ENCODE results near the gene ITGA7.
"Not testable (repeated sequence)": the region's sequence is repeated elsewhere in the genome, so short reads cannot be mapped to it uniquely, and the experiment has no call there.

Gene ITGA7

DNA sequence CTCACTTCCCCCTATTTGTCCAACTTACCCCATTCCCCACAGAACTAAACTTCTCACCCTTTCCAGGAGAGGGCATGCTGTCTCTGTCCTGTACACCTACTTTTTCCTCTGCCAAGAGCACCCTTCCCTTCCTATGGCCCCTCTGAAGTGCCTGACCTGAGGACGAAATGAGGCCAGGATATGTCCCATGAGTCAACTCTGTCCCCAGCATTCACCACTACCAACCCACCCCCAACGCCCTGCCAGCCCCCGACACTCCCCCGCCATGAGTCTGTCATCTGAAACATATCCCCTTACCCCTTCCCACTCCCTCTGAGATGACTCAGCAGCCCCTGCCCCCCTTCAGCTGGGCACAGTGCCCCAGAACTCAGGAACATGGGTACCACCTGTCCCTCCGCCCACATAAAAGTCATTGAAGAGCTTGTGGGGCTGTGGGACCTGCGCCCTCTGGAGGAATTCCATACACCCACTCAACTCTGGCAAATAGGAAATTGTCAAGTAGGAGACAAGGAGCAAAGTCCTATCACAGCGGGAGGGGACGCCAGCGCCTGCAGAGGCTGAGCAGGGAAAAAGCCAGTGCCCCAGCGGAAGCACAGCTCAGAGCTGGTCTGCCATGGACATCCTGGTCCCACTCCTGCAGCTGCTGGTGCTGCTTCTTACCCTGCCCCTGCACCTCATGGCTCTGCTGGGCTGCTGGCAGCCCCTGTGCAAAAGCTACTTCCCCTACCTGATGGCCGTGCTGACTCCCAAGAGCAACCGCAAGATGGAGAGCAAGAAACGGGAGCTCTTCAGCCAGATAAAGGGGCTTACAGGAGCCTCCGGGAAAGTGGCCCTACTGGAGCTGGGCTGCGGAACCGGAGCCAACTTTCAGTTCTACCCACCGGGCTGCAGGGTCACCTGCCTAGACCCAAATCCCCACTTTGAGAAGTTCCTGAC is 26.3 kb downstream of the ITGA7 start:
- DNase-seq = peak; percentile 43 to 60 (median 46)

DNA sequence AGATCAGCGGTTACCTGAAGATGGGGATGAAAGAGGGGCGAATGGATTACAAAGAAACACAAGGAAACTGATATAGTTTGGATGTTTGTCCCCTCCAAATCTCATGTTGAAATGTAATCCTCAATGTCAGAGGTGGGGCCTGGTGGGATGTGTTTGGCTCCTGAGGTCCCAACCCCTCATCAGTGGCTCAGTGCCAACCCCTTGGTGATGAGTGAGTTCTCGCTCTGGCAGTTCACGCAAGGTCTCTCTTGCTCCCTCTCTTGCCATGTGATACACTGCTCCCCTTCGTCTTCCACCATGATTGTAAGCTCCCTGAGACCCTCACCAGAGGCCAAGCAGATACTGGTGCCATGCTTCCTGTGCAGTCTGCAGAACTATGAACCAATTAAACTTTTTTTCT is 28.0 kb downstream of the ITGA7 start:
- DNase-seq = no peak

DNA sequence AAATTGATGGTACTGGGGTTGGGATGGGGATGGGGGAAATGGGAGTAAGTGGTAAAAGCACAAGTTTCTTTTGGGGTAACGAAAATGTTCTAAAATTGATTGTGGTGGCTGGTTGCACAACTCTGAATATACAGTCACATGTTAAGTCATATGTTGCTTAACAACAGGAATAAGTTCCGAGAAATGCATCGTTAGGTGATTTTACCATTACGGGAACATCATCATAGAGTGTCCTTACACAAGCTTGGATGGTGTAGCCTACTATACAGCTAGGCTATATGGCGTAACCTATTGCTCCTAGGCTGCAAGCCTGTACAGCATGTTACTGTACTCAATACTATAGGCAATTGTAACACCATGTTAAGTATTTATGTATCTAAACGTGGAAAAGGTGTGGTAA is 31.0 kb downstream of the ITGA7 start:
- DNase-seq = no peak

DNA sequence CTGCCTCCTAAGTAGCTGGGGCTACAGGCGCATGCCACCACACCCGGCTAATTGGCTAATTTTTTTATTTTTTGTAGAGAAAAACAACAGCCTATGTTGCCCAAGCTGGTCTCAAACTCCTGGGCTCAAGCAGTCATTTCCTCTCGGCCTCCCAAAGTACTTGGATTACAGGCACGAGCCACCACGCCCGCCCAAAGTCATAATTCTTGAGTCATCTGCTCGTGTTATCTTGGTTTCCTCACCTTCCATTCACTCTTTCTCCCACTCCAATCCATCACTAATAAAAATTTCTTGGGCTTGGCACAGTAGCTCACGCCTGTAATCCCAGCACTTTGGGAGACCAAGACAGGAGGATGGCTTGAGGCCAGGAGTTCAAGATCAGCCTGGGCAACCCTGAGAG is 32.0 kb downstream of the ITGA7 start:
- no peak for DNase-seq

GRCh38 chr12:55673638-55674037 is 34.1 kb downstream of the ITGA7 start:
- no peak for DNase-seq

DNA sequence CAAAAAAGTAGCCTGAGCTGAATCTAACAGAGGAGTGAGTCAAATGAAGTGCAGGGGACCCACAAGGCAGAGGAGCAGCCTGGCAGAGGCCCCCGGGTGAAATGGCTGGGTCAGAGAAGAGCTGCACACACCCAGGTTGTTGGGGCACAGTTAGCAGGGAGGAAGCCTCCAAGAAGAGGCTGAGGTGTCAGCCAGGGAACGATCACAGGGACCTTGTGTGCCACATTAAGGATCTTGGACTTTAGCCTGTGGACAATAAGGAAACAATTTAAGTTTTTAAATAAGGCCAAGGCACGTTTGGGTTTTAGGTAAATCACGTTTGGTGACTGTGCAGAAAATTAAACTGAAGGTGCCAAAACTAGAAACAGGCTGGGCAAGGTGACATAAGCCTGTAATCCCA is 36.0 kb downstream of the ITGA7 start:
- DNase-seq = no peak

DNA sequence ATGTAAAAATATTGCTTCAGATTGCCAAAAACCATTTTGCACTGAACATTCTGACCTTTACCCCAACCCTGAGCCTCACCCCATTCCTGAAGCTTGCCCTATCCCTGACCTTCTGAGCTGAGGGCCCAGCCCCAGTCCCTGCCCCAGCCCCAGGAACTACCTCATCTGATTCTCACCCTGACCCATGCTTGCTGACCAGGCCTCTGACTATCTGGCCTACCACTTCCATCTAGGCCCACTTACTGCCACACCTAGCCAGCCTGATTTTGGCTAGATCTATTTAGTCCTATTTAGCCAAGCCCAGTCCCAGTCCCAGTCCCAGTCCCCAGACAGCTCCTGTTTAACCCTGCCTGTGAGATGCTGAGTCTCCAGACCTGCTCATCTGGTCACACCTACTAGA is 37.4 kb downstream of the ITGA7 start:
- DNase-seq = no peak

- no peak for DNase-seq
Measured at GRCh38 chr12:55666508-55666907, 41.2 kb downstream of the ITGA7 start.

DNA sequence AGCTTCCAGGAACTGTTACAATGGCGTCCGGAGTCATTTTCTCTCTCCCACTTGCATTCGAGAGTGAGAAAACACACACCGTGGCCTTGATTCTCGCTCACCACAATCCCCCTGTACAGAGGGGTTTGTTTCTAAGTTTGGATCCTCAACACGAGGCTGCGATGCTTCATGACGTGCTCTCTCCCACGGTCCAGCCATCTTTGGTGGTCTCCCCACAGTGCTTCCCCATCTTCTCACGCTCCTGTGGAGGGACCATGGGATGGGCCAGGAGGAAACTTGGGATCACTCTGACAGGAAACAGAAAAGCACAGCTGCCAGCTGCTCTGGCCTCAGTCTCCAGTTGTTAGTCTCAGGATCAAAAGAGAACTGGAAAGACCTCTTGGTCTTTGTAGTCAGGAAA is 42.9 kb downstream of the ITGA7 start:
- DNase-seq = no peak

GRCh38 chr12:55663391-55663790 is 44.3 kb downstream of the ITGA7 start:
- peak in 1 of 3 experiments; percentile 69 for DNase-seq

DNA sequence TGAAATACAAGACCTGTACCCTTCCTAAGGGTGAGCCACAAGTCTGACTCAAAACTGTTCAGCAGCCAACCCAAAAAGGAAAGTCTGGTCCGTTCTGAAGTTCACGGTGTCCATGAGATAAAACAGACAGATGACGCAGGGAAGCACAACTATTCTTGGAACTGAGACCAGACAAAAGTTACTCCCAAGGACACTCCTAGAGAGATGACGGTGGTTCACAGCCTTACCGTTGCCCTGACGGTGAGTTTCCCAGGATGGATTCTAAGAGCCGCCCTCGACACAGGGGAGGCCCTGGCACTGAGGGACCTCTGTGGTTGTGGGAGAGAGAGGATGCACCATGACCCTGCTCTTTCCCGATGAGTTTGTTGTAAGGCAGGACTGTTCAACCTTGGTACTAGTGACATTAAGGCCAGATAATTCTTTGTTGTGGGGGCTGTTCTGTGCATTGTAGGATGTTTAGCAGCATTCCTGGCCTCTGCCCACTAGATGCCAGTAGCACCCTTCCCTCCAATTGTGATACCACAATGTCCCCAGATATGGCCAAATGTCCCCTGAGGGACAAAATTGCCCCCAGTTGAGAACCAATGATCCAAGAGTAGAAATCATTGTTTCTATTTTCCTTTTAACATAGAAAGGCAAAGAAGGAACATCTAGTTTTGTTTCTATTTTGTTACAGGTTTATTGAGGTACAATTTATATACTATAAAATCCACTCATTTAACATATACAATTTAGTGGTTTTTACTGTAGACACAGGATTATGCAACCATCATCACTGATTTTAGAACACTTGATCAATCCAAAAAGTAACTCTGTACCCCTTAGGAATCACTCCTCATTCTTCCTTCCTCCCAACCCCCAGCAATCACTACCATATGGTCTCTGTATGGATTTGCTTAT is 48.0 kb downstream of the ITGA7 start:
- DNase-seq = peak; percentile 14 to 73 (median 44)

- no peak for DNase-seq
Measured at GRCh38 chr12:55658635-55659391, 48.9 kb downstream of the ITGA7 start.

- DNase-seq = no peak
Measured at GRCh38 chr12:55658212-55658611, 49.5 kb downstream of the ITGA7 start.

- no peak for DNase-seq
Measured at GRCh38 chr12:55657212-55657611, 50.5 kb downstream of the ITGA7 start.

DNA sequence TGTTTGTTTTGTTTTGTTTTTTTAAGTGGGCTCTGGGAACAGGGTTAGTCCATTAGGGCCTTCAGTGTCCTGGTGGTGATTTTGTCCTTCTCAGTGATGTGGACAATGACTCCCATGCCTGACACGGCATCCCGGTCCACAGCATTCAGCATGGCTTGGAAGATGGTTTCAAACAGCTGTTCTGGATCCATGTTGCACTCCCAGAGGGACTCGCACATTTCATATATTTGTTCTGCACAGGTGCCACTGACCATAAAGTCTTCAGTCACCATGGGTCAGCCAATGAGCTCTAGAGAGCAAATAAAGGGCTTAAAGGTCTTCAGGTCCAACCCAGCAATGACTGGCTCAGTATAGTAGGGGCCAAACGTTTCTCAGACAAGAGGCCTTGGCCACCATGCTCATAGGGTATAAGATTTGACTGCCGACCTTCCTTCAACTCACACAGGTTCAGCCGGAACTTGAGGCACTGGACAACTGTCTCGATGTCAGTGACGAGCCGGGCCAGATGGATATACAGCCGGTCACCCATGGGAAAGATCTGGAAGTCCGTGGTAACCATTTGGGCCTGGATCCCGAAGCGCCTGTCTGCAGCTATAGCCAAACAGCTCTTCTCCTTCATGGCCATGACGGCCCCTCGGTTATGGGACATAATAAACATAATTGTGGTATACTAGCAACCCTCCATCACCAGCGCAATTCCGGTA is 53.0 kb downstream of the ITGA7 start:
- no peak for DNase-seq

- DNase-seq = no peak
Measured at GRCh38 chr12:55653031-55653430, 54.7 kb downstream of the ITGA7 start.

DNA sequence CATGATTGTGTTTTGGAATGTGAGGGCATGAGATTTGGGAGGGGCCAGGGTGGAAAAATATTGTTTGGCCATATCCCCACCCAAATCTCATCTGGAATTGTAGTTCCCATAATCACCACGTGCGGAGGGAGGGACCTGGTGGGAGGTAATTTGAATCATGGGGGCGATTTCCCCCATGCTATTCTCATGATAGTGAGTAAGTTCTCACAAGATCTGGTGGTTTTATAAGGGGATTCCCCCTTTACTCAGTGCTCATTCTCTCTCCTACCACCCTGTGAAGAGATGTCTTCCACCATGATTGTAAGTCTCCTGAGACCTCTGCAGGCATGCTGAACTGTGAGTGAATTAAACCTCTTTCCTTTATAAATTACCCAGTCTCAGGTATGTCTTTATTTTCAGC is 55.4 kb downstream of the ITGA7 start:
- DNase-seq = no peak

GRCh38 chr12:55651299-55651683 is 56.4 kb downstream of the ITGA7 start:
- DNase-seq = no peak

GRCh38 chr12:55650620-55651298 is 56.9 kb downstream of the ITGA7 start:
- not testable (repeated sequence) for DNase-seq

DNA sequence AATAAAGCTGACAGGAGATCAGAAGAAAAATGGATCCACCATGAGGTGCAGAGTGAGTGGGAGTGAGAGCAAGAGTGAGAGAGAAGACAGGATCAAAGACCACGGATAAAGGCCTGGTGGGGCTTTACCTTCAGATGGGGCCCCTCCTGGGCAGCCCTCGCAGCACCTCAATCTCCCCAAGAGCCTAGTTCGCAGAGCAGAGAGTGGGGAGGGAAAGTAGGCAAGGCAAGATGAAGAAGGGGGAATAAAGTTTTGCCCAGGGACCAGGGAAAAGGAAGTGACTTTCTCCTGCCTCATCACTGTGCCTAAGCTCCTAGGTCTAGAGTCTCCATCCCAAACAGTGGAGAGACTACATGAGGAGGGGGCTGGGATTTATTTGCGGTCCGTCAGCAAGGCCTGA is 60.7 kb downstream of the ITGA7 start:
- peak in 1 of 3 experiments; percentile 75 for DNase-seq

DNA sequence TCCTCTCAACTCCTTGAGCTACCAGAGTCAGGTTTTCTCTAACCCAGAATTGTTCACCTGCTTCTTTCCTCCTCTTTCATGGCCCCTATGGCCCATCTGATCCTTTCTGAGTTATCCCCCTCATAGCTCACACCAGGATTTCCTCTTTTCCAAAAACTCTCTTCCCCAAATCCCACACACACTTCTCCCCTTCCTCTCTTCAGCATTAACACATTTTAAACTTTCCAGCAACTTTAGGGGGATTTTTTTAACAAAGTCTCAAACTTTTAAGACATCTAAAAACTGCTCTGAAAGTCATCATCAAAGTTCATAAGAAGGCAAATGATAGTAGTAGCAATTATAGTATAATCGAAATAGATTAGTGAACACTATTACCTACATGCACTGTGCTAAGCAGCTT is 63.1 kb downstream of the ITGA7 start:
- DNase-seq = no peak

DNA sequence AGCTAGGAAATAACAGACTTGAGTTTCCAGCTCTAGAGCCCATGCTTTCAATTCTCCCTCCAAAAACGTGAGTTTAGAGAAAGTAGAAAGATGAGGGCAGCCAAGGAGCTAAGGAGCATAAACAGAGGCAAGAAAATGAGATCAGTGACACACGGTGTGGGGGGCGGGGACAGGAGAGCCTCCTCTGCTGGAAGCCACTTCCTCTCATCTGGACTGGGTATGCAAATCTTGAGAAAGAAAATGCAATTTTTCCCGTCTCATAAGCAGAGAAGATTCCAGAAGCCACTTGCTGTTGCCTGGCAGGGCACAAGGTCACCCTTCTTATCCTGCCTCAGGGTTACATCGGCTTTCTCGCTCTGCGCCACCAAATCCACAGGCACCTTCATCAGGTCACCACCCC is 65.0 kb downstream of the ITGA7 start:
- DNase-seq = no peak
